HL-60 (cell line): Measurements from ENCODE around the gene HDGFL2.

Source experiments
- GABPA ChIP-seq: IDR thresholded peaks from 2 replicates; pipeline ENCODE4 v1.6.1; 2012; ENCODE audit warnings: low read depth
- POLR2AphosphoS5 ChIP-seq: IDR thresholded peaks from 2 replicates; pipeline ENCODE4 v1.6.1; 2012; ENCODE audit warnings: low read depth
- REST ChIP-seq: IDR thresholded peaks from 2 replicates; pipeline ENCODE4 v1.6.1; 2012; ENCODE audit warnings: low read depth; ENCODE audit not compliant: insufficient replicate concordance
- SPI1 ChIP-seq: IDR thresholded peaks from 2 replicates; pipeline ENCODE4 v1.6.1; 2012; ENCODE audit warnings: low read depth, mild to moderate bottlenecking, borderline replicate concordance
- TF ChIP-seq, protein P1 (sequence below): IDR thresholded peaks from one replicate; pipeline ENCODE4 v1.5.1; 2011; ENCODE audit warnings: low read length, control low read depth, inconsistent platforms; ENCODE audit not compliant: insufficient read depth

DNA sequence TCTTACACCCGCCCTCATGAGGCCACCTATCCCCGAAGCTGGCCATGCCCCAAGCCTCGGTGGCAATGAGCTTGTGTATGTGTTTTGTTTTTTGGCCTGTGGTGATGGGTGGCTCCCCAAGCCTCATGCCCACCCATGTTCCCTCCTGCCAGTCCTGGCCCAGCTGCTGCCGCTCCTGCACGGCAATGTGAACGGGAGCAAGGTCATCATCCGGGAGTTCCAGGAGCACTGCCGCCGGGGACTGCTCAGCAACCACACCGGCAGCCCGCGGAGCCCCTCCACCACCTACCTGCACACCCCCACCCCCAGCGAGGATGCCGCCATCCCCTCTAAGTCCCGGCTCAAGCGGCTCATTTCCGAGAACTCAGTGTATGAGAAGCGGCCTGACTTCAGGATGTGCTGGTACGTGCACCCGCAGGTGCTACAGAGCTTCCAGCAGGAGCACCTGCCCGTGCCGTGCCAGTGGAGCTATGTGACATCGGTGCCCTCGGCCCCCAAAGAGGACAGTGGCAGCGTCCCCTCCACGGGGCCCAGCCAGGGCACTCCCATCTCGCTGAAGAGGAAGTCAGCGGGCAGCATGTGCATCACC, 39.1 kb upstream of the HDGFL2 start:
- no peak for TF ChIP-seq POLR2AphosphoS5
- TF ChIP-seq, protein P1, sequence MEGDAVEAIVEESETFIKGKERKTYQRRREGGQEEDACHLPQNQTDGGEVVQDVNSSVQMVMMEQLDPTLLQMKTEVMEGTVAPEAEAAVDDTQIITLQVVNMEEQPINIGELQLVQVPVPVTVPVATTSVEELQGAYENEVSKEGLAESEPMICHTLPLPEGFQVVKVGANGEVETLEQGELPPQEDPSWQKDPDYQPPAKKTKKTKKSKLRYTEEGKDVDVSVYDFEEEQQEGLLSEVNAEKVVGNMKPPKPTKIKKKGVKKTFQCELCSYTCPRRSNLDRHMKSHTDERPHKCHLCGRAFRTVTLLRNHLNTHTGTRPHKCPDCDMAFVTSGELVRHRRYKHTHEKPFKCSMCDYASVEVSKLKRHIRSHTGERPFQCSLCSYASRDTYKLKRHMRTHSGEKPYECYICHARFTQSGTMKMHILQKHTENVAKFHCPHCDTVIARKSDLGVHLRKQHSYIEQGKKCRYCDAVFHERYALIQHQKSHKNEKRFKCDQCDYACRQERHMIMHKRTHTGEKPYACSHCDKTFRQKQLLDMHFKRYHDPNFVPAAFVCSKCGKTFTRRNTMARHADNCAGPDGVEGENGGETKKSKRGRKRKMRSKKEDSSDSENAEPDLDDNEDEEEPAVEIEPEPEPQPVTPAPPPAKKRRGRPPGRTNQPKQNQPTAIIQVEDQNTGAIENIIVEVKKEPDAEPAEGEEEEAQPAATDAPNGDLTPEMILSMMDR = no peak
- TF ChIP-seq REST = no peak
- TF ChIP-seq GABPA = no peak
- TF ChIP-seq SPI1 = no peak
